Forelimb muscle (tissue), 1 donor: ENCODE results near the gene VWA8. TPM values are rescaled to one million over a fixed set of nuclear protein-coding genes. Genes with fewer than 3 reads are reported as not detected.
"Not testable (repeated sequence)": the region's sequence is repeated elsewhere in the genome, so short reads cannot be mapped to it uniquely, and the experiment has no call there.

Experiments used
- DNase-seq: peaks from one replicate; pipeline ENCODE4 v3.0.0-alpha.2; 2013; ENCODE audit warnings: low read depth
- polyA plus RNA-seq: library from polyadenylated mRNA; unstranded; fragments of 120-200 nt; gene quantifications from one replicate; pipeline ENCODE4 v1.2.1, GENCODE V29; 2013; ENCODE audit not compliant: insufficient read length

The VWA8 gene
- polyA plus RNA-seq, 1 donor: 8.6 TPM

GRCh38 chr13:41966671-41967070, 5.8 kb upstream of the VWA8 start:
- no peak for DNase-seq

DNA sequence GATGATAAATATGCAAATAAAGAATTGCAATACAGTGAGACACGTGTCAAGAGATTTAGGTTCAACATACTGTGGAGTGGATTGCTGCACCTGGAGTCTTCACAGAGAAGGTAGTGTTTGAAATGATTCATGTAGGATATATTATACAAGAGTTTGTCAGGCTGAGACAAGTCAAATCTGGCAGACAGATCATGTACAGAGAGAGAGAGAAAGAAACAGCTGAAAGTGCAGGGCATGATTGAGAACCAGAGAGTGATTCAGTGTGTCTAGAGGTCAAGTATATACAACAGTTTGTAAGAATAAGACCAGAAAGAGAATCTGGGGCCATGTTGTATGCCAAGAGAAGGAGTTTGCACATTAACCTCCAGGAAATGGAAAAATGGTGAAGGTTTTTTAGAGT, 2.1 kb upstream of the VWA8 start:
- no peak for DNase-seq

DNA sequence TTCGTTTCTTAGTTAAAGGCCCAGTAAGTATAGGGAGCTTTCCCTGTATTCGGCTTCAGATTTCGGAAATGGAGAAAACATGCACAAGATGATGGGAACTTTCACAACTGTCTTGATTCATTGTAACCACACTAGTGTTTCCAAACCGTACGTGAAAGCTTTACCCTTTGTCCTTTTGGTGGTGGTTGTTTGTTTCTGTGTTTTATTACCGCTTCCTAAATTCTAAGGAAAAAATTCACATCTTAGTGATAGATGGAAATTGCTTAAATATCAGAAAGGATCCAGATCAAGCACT, 504 bp upstream of the VWA8 start:
- DNase-seq: no peak

DNA sequence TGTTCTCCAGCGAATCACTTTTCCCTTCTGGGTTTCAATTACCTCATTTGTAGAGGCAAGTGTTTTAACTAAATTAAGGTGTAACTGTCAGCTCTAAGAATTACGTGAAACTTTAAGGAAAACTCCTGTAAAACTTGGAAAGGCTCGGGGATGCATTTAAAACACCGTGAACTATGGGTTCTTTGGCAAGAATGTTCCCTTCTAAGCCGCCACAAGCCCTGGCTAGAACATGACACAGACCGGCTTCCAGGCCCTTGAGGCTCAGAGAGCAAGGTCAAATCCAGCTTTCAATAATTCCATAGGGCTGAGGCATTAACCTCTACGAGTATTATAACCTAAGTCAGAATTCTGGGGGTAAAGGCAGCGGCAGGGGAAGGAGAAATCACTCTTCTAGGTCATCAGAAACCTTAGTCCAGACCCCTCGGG, 685 bp downstream of the VWA8 start:
- DNase-seq: no peak

DNA sequence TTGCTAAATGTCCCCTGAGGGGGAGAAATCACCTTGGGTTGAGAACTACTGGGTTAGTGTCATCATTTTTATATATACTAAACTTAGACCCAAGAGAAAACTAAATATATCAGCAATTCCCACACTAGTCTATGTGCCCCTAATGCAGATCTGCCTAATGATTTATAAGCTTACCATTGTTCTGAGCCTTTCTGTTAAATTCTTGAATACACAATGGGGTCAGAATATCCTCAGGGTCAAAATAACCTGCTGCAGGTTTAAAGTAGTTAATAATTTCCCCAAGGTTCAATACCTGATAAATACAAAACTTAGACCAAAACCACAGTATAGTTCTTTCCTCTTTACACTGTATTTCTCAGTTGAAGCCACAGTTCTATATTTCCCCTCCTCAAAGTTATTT, 4.6 kb downstream of the VWA8 start:
- DNase-seq: no peak

- no peak for DNase-seq
Measured at GRCh38 chr13:41955605-41956004, 5.3 kb downstream of the VWA8 start.

GRCh38 chr13:41954226-41954625, 6.7 kb downstream of the VWA8 start:
- no peak for DNase-seq

DNA sequence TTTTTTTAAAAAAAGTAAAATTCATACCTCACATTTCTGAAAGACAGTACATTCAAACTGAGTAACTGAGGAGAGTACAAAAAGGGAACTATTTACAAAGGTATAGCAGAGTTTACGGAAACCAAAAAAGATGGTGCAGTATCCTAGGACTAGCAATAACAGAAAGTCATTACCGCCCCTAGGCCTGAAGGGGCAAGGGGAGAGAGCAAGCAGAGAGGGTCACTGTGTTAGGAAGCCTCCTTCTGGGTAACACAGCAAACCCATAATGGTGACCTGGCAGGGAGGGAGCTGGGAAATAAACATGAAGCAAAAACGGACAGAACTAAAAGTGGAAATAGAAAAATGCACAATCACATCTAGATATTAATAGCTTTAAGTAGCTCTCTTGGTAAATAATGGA, 8.2 kb downstream of the VWA8 start:
- no peak for DNase-seq

DNA sequence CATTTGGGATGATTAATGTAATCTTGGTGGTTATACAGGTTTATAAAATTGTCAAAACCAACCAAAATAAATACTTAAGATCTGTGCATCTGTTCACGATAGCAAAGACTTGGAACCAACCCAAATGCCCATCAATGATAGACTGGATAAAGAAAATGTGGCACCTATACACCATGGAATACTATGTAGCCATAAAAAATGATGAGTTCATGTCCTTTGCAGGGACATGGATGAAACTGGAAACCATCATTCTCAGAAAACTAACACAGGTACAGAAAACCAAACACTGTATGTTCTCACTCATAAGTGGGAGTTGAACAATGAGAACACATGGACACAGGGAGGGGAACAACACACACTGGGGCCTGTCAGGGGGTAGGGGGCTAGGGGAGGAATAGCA, 11.8 kb downstream of the VWA8 start:
- DNase-seq: not testable (repeated sequence)

DNA sequence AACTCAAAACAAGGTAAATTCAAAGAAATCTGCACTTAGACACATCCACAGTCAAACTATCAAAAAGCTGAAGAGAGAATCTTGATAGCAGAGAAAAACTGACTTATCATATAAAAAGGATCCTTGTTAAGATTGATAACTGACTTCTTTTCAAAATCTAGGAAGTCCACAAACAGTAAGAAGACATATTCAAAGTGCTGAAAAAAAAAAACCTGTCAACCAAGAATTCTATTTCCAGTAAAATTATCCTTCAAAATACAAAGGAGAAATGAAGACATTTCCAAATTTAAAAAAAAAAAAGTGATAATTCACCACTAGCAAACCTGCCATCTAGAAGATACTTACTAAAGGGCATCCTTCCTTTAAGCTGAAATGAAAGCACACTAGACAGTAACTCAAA, 15.0 kb downstream of the VWA8 start:
- no peak for DNase-seq

DNA sequence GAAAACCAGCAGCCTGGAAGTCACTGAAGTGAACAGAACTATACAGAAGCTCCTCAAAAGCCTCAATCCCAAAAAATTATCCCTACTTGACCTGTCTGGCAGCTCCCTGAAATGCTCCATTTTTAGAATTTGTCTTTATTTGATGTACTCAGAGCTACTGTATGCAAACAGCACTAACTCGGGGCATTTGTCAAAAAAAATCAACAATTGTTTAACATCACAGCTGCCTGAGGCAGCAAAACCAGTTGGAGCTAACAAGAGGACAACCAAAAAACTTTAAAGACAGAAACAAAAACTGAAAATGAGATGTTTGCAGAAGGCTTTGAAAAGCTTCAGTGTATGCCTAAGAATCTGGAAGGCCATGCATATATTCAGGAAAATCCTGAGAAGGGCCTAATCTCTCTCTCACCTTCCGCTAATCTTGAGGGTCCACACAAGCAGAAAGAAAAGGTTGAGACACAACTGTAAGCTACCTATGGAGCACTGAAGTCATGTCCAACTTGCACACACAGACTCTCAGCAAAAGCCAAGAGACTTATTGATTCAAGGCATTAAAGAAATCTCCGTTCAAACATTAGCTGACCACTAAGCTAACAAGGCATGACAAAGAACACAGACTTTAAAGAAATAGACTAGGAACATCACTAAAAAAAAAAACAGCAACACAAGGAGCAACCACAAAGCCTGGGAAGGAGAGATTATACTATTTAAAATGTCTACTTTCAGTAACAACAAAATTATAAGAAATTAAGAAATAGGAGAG, 16.1 kb downstream of the VWA8 start:
- DNase-seq: no peak

DNA sequence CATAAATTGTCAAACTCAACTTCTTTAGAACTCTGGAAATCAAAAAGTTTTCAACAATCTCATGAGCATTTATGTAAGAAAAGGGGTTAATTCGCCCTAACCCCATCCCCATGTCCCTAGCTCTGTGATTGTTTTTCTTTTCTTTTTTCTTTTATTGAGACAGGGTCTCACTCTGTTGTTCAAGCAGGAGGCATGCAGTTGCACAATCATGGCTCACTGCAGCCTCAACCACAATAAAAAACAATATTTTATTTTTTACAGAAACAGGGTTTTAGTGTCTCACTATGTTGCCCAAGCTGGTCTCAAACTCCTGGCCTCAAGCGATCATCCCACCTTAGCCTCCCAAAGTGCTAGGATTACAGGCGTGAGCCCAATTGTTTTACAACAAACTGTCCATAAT, 16.7 kb downstream of the VWA8 start:
- DNase-seq: no peak

GRCh38 chr13:41942462-41943094, 18.3 kb downstream of the VWA8 start:
- DNase-seq: no peak

DNA sequence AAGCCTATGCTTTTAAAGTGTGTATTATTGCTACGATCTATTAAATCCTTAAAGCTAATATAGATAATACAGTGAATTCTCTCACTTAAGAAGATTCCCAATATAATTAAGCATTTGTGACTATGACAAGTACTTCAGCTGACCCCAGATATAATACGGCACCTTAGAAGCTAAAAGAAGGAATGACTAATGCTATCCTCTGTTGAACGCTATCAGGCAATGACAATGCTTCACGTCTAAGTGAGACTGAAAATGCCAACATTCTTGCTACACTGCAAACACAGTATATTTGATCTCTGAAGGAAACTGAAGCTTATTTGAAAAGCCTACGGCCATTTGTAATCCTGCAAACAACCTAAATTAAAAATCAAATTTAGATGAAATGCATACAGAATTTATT, 19.7 kb downstream of the VWA8 start:
- DNase-seq: no peak

DNA sequence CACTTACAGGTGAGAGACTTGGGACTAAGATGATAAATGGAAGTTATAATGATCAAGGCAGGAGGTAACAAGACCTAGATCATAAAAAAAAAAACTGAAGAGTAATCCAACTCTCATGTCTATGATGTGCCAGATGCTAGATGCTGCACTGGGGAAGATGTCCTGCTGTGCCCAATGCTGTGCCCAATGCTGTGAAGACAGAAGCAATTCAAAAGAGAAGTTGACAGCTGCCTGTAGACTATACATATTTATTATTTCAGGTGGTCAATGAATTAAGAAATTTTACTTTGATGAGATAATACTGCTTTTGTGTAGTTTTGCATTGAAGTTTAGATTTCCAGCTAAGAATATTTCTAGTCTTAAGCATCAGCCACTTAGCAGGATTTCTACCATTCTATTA, 21.5 kb downstream of the VWA8 start:
- no peak for DNase-seq

GRCh38 chr13:41938918-41939317, 22.0 kb downstream of the VWA8 start:
- no peak for DNase-seq

DNA sequence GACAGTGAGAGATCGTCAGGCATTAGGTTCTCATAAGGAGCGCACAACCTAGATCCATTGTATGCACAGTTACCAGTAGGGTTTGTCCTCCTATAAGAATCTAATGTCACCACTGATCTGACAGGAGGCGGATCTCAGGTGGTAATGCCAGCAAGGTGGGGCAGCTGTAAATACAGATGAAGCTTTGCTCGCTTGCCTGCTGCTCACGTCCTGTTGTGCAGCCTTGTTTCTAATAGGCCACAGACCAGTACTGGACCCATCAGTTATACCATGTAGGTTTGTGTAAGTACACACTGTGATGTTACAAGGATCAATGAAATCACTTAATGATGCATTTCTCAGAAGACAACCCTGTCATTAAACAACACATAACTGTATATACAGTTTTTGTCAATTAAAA, 23.5 kb downstream of the VWA8 start:
- no peak for DNase-seq

DNA sequence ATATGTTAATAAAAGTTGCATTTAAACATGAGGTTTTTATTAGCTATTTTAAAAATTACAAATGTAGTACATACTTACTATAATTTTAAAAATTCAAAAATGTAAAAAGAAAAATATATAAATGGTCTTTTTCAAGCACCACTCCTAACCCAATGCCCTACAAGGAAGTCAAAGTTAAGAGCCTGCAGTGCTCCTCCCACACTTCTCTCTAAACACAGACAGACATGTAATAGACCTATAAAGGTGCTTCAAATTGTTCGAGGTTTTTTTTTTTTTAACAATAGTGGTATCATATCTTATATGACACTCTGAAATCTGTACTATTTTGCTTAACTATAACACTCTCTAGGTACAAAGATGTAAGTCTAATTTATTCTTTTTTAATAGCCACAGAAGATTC, 25.4 kb downstream of the VWA8 start:
- DNase-seq: no peak

DNA sequence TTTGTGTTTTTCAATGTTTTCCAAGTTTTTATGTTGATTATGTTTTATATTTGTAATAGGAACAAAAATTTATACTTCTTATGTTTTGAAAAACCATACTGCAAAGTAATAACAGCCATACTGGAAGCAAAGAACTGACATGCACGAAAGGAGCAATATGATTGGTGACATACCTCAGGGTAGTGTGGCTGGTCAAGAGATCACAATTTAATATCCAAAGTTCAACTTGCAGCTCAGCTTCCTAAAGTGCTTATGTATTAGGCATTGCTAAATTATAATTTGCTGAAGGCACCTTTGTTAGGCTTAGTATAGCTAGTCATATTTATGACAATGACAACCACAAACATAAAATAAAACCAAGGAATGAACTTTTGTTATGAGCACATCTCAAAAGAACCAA, 25.9 kb downstream of the VWA8 start:
- no peak for DNase-seq

GRCh38 chr13:41934120-41934519, 26.8 kb downstream of the VWA8 start:
- DNase-seq: no peak

GRCh38 chr13:41931337-41931736, 29.6 kb downstream of the VWA8 start:
- DNase-seq: no peak

- DNase-seq: no peak
Measured at GRCh38 chr13:41930154-41930553, 30.8 kb downstream of the VWA8 start.

DNA sequence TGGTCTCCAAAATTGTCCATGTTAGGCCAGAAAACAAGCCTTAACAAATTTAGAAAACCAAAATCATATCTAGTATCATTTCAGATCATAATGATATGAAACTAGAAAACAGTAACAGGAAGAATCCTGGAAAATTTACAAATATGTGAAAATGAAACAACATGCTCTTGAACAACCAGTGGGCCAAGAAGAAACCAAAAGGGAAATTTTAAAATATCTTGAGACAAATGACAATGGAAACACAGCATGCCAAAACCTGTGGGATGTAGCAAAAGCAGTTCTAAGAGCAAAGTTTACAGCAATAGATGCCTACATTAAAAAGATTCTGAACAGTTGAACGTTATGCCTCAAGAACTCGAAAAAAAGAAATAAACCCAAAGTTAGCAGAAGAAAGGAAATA, 32.6 kb downstream of the VWA8 start:
- DNase-seq: no peak

DNA sequence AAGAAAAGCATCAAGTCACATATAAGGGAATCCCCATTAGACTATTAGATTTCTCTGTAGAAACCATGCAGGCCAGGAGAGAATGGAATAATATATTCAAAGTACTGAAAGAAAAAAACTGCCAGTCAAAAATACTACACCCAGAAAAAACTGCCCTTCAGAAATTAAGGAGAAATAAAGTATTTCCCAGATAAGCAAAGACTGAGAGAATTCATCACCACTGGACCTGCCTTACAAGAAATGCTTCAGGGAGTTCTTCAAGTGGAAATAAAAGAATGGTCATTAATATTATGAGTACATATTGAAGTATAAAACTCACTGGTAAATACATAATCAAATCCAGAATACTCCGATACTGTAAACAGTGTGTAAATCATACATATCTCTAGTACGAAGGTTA, 35.9 kb downstream of the VWA8 start:
- DNase-seq: no peak
